Lung (tissue), 12 donors: ENCODE results near the gene MYO1F. TPM values are rescaled to one million over a fixed set of nuclear protein-coding genes. Genes with fewer than 3 reads are reported as not detected.

Source experiments
- ATAC-seq: fragments of 200-7000 bp; cut with Tn5 transposase; one replicate; pipeline ENCODE4 v1.9.1; 2020; ENCODE audit warnings: moderate number of reproducible peaks; ENCODE audit not compliant: insufficient read depth, low FRiP score
- DNase-seq, 3 donors: peaks; one replicate each; pipeline ENCODE4 v3.0.0-alpha.2; 2013 to 2017
- H3K27ac ChIP-seq, 2 donors: one replicate each; pipeline ENCODE4 v1.5.1; 2013; ENCODE audit warnings: mild to moderate bottlenecking in 2 of 2, moderate library complexity in 2 of 2, control low read depth in 1 of 2, inconsistent platforms in 1 of 2, low read depth in 1 of 2, low read length in 1 of 2
- H3K27me3 ChIP-seq, 3 donors: one replicate each; pipeline ENCODE4 v1.5.1; 2013; ENCODE audit warnings: low read length in 2 of 3; ENCODE audit not compliant: control insufficient read depth in 3 of 3, insufficient read depth in 3 of 3
- H3K36me3 ChIP-seq, 4 donors: one replicate each; pipeline ENCODE4 v1.5.1; 2013; ENCODE audit warnings: low read length in 4 of 4, mild to moderate bottlenecking in 1 of 4, moderate library complexity in 1 of 4; ENCODE audit not compliant: control insufficient read depth in 4 of 4, insufficient read depth in 4 of 4
- H3K4me1 ChIP-seq, 5 donors: one replicate each; pipeline ENCODE4 v1.5.1; 2013; ENCODE audit warnings: low read length in 5 of 5, mild to moderate bottlenecking in 2 of 5, moderate library complexity in 1 of 5; ENCODE audit not compliant: control insufficient read depth in 5 of 5, insufficient read depth in 5 of 5
- H3K4me3 ChIP-seq: one replicate; pipeline ENCODE4 v1.5.1; 2013; ENCODE audit warnings: mild to moderate bottlenecking, control low read depth, moderate library complexity
- H3K9ac ChIP-seq, 2 donors: one replicate each; pipeline ENCODE4 v1.5.1; 2013; ENCODE audit warnings: low read length in 2 of 2, control low read depth in 1 of 2; ENCODE audit not compliant: insufficient read depth in 1 of 2
- H3K9me3 ChIP-seq, 4 donors: one replicate each; pipeline ENCODE4 v1.5.1; 2013; ENCODE audit warnings: low read length in 3 of 4, mild to moderate bottlenecking in 1 of 4, moderate library complexity in 1 of 4; ENCODE audit not compliant: control insufficient read depth in 4 of 4, insufficient read depth in 3 of 4
- CTCF ChIP-seq: IDR thresholded peaks from 2 replicates; pipeline ENCODE4 v1.5.1; 2012; ENCODE audit warnings: mild to moderate bottlenecking; ENCODE audit errors: control extremely low read depth, extremely low read depth
- WGBS, 2 donors: extraction: QIAGEN DNeasy Blood & Tissue Kit; methylation state at CpG; one replicate each; pipeline ENCODE4 v1.1.7; 2013; 5-methylcytosine and 5-hydroxymethylcytosine counted together
- polyA plus RNA-seq, 2 donors: library from polyadenylated mRNA; stranded (reverse); fragments of 200-250 nt; gene quantifications; one replicate each; pipeline ENCODE4 v1.2.1, GENCODE V29; 2013
- total RNA-seq, 2 donors: library from RNA; depleted of rRNA in 1 of 2; stranded (reverse); fragments of >200 nt in 1 of 2; gene quantifications; one replicate each; pipeline ENCODE4 v1.2.1, GENCODE V29; 2014 to 2021
- donor health status: control.
- donor health status: control.
- donor health status: Bipolar disorder and iron deficiency.
- donor health status: healthy.
- donor health status: DM: yes; HTN: yes; CAD: no.

MYO1F gene
- total and polyA plus RNA-seq, 4 donors: 23.4 to 127 (median 73.2) TPM

DNA sequence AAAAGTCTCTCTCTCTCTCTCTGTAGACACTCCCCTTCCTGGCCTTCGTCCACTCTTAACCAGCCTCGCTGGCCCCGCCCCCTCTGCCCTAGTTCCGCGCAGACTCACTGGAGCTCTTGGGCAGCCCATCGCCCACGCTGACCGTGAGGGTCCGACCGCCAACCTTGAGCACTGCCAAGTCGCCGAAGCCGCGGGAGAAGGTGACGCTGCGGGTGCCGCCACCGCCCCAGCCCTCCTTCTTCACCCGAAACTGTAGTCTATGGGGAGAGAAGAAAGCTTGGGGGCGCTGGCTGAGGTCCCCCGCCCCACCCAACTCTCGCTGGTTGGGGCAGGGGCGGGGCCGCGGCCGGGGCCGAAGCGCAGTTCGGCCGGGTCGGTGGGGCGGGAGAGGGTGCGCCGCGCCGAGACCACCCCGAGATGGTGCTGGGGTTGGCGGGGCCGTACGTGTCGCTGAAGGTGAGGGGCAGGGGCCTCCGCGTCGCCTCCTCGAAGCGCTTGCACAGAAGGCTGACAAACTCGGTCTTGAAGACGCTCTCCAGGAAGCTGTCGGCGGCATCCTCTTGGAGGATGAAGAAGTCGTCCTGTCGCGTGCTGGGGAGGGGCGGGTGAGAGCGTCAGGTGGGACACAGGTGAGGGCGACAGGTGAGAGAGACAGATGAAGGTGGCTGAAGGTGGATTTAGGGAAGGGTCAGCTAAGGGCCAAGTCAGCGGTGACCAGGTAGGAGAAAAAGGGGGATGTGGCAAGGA, 50.7 kb downstream of the MYO1F start:
- Histone ChIP-seq H3K4me3 (peak overlapping the region; percentile 68), H3K4me1 (peaks cover 0 to 6% (median 0%) of the 10 kb centered on the region in 5 donors), H3K9me3 (no peaks in the 10 kb centered on the region), H3K27ac (peak overlapping the region; percentile 7 to 80), H3K9ac (peak overlapping the region; percentile 81 to 90), H3K36me3 (peaks cover 0 to 16% (median 4%) of the 10 kb centered on the region in 4 donors), H3K27me3 (no peaks in the 10 kb centered on the region)
- peak; percentile 96 to 97 (median 97) for DNase-seq
- TF ChIP-seq CTCF: no peak
- WGBS, 2 donors: 32 to 50% methylated on average over 57 of the region's 57 CpGs
- ATAC-seq: peak; percentile 65

- no peak for DNase-seq
- H3K4me3 ChIP-seq: no peak overlapping the region
- 33 to 57% methylated on average over 15 of the region's 15 CpGs for WGBS, 2 donors
- no peak for ATAC-seq
- peak overlapping the region; percentile 73 to 89 for H3K27ac ChIP-seq
- no peaks in the 10 kb centered on the region for H3K27me3 ChIP-seq
- peak overlapping the region in 1 of 2 donors; percentile 90 for H3K9ac ChIP-seq
- H3K4me1 ChIP-seq: peaks cover 0 to 6% (median 0%) of the 10 kb centered on the region in 5 donors
- TF ChIP-seq CTCF: no peak
- H3K36me3 ChIP-seq: peaks cover 0 to 16% (median 4%) of the 10 kb centered on the region in 4 donors
- no peaks in the 10 kb centered on the region for H3K9me3 ChIP-seq
These were observed 51.9 kb downstream of the MYO1F start for GRCh38 chr19:8525401-8525684.

- Histone ChIP-seq H3K27ac (no peak overlapping the region), H3K4me3 (no peak overlapping the region), H3K9ac (no peak overlapping the region), H3K27me3 (no peaks in the 10 kb centered on the region), H3K9me3 (no peaks in the 10 kb centered on the region), H3K4me1 (peaks cover 0 to 2% (median 0%) of the 10 kb centered on the region in 5 donors), H3K36me3 (peaks cover 0 to 1% (median 0%) of the 10 kb centered on the region in 4 donors)
- TF ChIP-seq CTCF: no peak
- ATAC-seq: no peak
- no peak for DNase-seq
- 95 to 97% methylated on average over 6 of the region's 6 CpGs for WGBS, 2 donors
These were observed 57.9 kb downstream of the MYO1F start for GRCh38 chr19:8519388-8519787.
